ENCODE measurements around the gene DERL3. TPM values are rescaled to one million over a fixed set of nuclear protein-coding genes. Genes with fewer than 3 reads are reported as not detected.

Gene DERL3
- total RNA-seq, 2 experiments from 2014 or later: 0.66 to 0.98 TPM

DNA sequence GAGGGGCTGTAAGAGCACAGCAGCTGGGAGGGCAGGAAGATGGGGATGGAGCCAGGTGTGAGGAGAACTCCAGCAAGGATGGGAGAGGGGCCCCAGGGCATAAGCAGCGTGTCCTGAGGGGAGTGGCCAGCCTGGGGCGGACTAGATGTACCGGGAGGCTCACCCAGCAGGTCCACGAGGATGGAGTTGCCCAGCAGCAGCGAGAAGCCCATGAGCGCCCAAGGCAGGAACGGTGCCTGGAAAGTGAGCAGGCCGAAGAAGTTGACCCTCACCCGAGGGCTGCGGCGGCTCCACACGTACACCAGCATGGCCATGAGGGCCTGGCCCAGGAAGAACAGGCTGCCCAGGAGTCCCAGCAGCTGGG, 1.3 kb downstream of the DERL3 start:
- POLR2A ChIA-PET: no interaction called here
- Mint-ChIP-seq H3K27me3 (no peaks in the 10 kb centered on the region), H3K9me3 (no peaks in the 10 kb centered on the region), H3K36me3 (ENCODE audit: low read depth) (peaks cover 5% of the 10 kb centered on the region), H3K4me1 (ENCODE audit: low read depth) (peaks cover 19% of the 10 kb centered on the region), H3K4me3 (peak overlapping the region; percentile 91), H3K27ac (peak overlapping the region; percentile 52)
- H3K4me1 ChIP-seq (ENCODE audit: insufficient read depth, low read length): peaks cover 25% of the 10 kb centered on the region
- CTCF ChIA-PET: no interaction called here
- ATAC-seq (ENCODE audit: poor library complexity) (no peak), DNase-seq (no peak)
- no peak overlapping the region for H3K27ac ChIP-seq (ENCODE audit: low read depth in 1 of 2, low read length in 2 of 2)
- intact Hi-C loops (cut with DNase I, micrococcal nuclease): loop anchor here in 1 of 2 experiments (5.0 kb wide), 2 partner anchors 120 to 720 kb away; partner anchors contain the start of genes GUCD1 and SNRPD3
- no peaks in the 10 kb centered on the region for H3K27me3 ChIP-seq (ENCODE audit: control insufficient read depth in 1 of 2, insufficient read depth in 2 of 2, low read length in 2 of 2)
- H3K36me3 ChIP-seq (ENCODE audit: insufficient read depth, low read length): peaks cover 28% of the 10 kb centered on the region
- H3K9me3 ChIP-seq (ENCODE audit: control insufficient read depth in 1 of 2, insufficient read depth in 1 of 2, low read length in 2 of 2): no peaks in the 10 kb centered on the region
- H3K4me3 ChIP-seq (ENCODE audit: low read length): no peak overlapping the region
- TF ChIP-seq, protein P1, sequence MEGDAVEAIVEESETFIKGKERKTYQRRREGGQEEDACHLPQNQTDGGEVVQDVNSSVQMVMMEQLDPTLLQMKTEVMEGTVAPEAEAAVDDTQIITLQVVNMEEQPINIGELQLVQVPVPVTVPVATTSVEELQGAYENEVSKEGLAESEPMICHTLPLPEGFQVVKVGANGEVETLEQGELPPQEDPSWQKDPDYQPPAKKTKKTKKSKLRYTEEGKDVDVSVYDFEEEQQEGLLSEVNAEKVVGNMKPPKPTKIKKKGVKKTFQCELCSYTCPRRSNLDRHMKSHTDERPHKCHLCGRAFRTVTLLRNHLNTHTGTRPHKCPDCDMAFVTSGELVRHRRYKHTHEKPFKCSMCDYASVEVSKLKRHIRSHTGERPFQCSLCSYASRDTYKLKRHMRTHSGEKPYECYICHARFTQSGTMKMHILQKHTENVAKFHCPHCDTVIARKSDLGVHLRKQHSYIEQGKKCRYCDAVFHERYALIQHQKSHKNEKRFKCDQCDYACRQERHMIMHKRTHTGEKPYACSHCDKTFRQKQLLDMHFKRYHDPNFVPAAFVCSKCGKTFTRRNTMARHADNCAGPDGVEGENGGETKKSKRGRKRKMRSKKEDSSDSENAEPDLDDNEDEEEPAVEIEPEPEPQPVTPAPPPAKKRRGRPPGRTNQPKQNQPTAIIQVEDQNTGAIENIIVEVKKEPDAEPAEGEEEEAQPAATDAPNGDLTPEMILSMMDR (IDR thresholded peaks at IDR 0.05): no peak

DNA sequence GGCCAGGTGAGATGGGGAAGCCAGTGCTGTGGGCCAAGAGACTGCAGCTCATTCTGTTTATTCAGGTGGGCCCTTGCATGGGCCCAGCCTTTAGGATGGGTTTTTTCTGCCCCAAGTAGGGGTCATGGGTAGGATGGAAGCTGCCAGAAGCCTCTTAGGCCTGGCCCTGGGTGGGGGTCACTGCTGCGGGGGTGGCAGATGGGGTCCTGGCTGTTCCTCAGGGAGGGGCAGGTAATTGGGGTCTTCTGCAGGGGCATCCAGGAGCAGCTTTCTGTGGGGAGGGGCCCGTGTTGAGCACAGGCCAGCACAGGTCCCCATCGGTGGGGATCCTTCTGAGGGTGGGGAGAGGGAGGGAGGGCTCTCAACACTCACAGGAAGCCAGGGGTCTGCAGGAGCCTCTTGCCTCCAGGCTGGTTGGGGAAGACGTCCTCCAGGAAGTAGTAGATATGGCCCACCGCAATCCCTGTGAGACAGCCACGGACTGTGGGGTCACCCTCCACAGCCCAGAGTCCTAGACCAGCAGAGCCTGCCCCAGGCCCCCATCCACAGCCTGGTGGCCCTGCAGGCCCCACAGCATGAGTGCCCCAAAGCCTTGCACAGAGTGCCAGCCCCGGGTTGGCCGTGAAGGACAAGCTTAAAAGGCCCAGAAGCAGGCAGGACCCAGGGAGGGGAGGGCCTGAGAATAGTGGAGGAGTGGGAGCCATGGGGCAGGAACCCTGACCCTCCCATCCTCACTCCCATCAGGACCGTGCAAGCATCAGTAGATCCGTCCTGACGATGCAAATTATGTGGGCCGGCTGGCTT, 1.9 kb downstream of the DERL3 start:
- H3K36me3 Mint-ChIP-seq (ENCODE audit: low read depth): peaks cover 5% of the 10 kb centered on the region
- no peak overlapping the region for H3K4me3 ChIP-seq (ENCODE audit: low read length)
- ATAC-seq (ENCODE audit: poor library complexity) (no peak), DNase-seq (no peak)
- no peaks in the 10 kb centered on the region for H3K27me3 Mint-ChIP-seq
- ChIA-PET CTCF (interaction anchor here (1.9 kb wide), 1 partner anchor 12 kb away, joined by 11 read pairs; no protein-coding TSS in a partner anchor), POLR2A (no interaction called here)
- H3K27ac ChIP-seq (ENCODE audit: low read depth in 1 of 2, low read length in 2 of 2): no peak overlapping the region
- H3K27ac Mint-ChIP-seq: no peak overlapping the region
- no peaks in the 10 kb centered on the region for H3K9me3 Mint-ChIP-seq
- H3K4me1 ChIP-seq (ENCODE audit: insufficient read depth, low read length): peaks cover 25% of the 10 kb centered on the region
- TF ChIP-seq, protein P1 (IDR thresholded peaks at IDR 0.05): no peak
- peaks cover 34% of the 10 kb centered on the region for H3K36me3 ChIP-seq (ENCODE audit: insufficient read depth, low read length)
- no peaks in the 10 kb centered on the region for H3K9me3 ChIP-seq (ENCODE audit: control insufficient read depth in 1 of 2, insufficient read depth in 1 of 2, low read length in 2 of 2)
- no peaks in the 10 kb centered on the region for H3K27me3 ChIP-seq (ENCODE audit: control insufficient read depth in 1 of 2, insufficient read depth in 2 of 2, low read length in 2 of 2)
- peak overlapping the region; percentile 62 for H3K4me3 Mint-ChIP-seq
- peaks cover 19% of the 10 kb centered on the region for H3K4me1 Mint-ChIP-seq (ENCODE audit: low read depth)
- intact Hi-C loops (cut with DNase I, micrococcal nuclease): loop anchor here in 1 of 2 experiments (5.0 kb wide), 2 partner anchors 120 to 720 kb away; partner anchors contain the start of genes GUCD1 and SNRPD3

DNA sequence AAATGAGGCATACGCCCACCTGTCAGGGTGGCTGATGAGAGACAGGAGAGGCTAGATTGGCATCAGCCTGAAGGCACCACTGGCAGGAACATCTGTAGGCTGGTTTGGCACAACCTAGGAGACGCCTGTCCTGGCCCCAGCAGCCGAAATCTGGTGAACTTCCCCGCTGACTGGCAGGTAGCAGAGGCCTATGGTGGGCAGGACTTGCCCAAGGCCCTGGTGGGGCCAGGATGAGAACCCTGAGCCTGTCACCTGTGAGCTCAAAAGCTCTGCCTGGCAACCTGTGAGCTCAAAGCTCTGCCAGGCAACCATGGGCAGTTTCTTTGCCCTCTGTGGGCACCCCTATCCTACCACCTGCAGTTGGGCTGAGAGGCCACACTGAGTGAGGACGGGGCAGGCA, 2.5 kb downstream of the DERL3 start:
- Mint-ChIP-seq H3K36me3 (ENCODE audit: low read depth) (peaks cover 6% of the 10 kb centered on the region), H3K9me3 (no peaks in the 10 kb centered on the region), H3K4me3 (peak overlapping the region; percentile 48), H3K4me1 (ENCODE audit: low read depth) (peaks cover 19% of the 10 kb centered on the region), H3K27me3 (no peaks in the 10 kb centered on the region), H3K27ac (no peak overlapping the region)
- ATAC-seq (ENCODE audit: poor library complexity) (no peak), DNase-seq (peak in 1 of 14 experiments; percentile 32)
- Histone ChIP-seq H3K27ac (ENCODE audit: low read depth in 1 of 2, low read length in 2 of 2) (no peak overlapping the region), H3K9me3 (ENCODE audit: control insufficient read depth in 1 of 2, insufficient read depth in 1 of 2, low read length in 2 of 2) (no peaks in the 10 kb centered on the region), H3K36me3 (ENCODE audit: insufficient read depth, low read length) (peaks cover 38% of the 10 kb centered on the region), H3K27me3 (ENCODE audit: control insufficient read depth in 1 of 2, insufficient read depth in 2 of 2, low read length in 2 of 2) (no peaks in the 10 kb centered on the region), H3K4me1 (ENCODE audit: insufficient read depth, low read length) (peaks cover 25% of the 10 kb centered on the region), H3K4me3 (ENCODE audit: low read length) (no peak overlapping the region)
- intact Hi-C loops (cut with DNase I, micrococcal nuclease): loop anchor here in 1 of 2 experiments (5.0 kb wide), 2 partner anchors 119 to 721 kb away; partner anchors contain the start of genes GUCD1 and SNRPD3
- TF ChIP-seq, protein P1 (IDR thresholded peaks at IDR 0.05): no peak
- POLR2A ChIA-PET: no interaction called here
- CTCF ChIA-PET: interaction anchor here (1.9 kb wide), 1 partner anchor 13 kb away, joined by 11 read pairs; no protein-coding TSS in a partner anchor
